Activated CD4-positive, alpha-beta T cell treated with anti-CD3 and anti-CD28 coated beads, Interleukin-2, amount 10 ng/mL, durations not matched to agents 7 days and 5 days (primary cell): Measurements from ENCODE around the gene OR13J1. TPM values are rescaled to one million over a fixed set of nuclear protein-coding genes. Genes with fewer than 3 reads are reported as not detected.

Source experiments
- CTCF ChIA-PET: fragments of 350-600 bp; sonication (Branson Sonifier 250); formaldehyde crosslinking; loops from one replicate; lab custom pipeline; 2021; ENCODE audit warnings: antibody characterized with exemption; lab: Charles Lee
- POLR2A ChIA-PET: fragments of 350-600 bp; sonication (Branson Sonifier 250); formaldehyde crosslinking; loops from one replicate; lab custom pipeline; 2021; ENCODE audit warnings: antibody characterized with exemption; lab: Charles Lee
- DNase-seq: peaks from one replicate; pipeline ENCODE4 v3.0.0-alpha.2; 2020
- H3K27ac Mint-ChIP-seq: one replicate; pipeline ENCODE4 v1.8.0; 2021; ENCODE audit warnings: mild to moderate bottlenecking, moderate library complexity, mixed read lengths
- H3K27me3 Mint-ChIP-seq: one replicate; pipeline ENCODE4 v1.8.0; 2021; ENCODE audit warnings: mixed read lengths
- H3K36me3 Mint-ChIP-seq: one replicate; pipeline ENCODE4 v1.8.0; 2021; ENCODE audit warnings: low read depth, mixed read lengths
- H3K4me1 Mint-ChIP-seq: one replicate; pipeline ENCODE4 v1.8.0; 2021; ENCODE audit warnings: mixed read lengths
- H3K4me3 Mint-ChIP-seq: one replicate; pipeline ENCODE4 v1.8.0; 2021; ENCODE audit warnings: mild to moderate bottlenecking, moderate library complexity, mixed read lengths
- H3K9me3 Mint-ChIP-seq: one replicate; pipeline ENCODE4 v1.8.0; 2021; ENCODE audit warnings: mixed read lengths
- total RNA-seq, 2 experiments: library from RNA; stranded (reverse); gene quantifications; one replicate each; pipeline ENCODE4 v1.2.3, GENCODE V29; 2021

Gene OR13J1
- total RNA-seq, 2 experiments from 2014 or later = not detected

- Mint-ChIP-seq H3K36me3 (no peaks in the 10 kb centered on the region), H3K27me3 (peaks cover 9% of the 10 kb centered on the region), H3K27ac (no peak overlapping the region), H3K4me3 (no peak overlapping the region), H3K4me1 (no peaks in the 10 kb centered on the region), H3K9me3 (no peaks in the 10 kb centered on the region)
- no peak for DNase-seq
- ChIA-PET POLR2A (no interaction called here), CTCF (interaction anchor here (1.0 kb wide), 1 partner anchor 10 kb away, joined by 3 read pairs; no protein-coding TSS in a partner anchor)
These were observed 5.4 kb downstream of the OR13J1 start for GRCh38 chr9:35864695-35865255.

DNA sequence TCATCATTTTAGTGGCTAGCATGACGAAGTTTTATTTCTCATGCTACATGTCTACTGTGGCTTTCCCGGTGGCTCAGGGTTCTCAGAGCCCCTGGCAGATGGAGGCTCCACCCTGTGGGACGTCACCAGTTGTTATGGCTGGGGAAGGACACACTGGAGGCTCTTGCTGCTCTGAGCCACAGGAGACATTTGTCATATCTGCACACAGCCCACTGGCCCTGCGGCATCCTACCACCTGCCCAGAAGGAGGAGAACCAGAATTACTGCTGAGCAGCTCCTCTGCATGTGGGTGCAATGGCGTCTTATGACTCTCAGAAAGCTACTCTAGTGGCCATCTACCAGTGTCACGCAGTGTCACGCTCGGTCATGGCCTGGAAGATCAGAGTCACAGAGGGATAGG lies 6.6 kb downstream of the OR13J1 start:
- H3K36me3 Mint-ChIP-seq = no peaks in the 10 kb centered on the region
- ChIA-PET CTCF (interaction anchor here (1.0 to 1.1 kb wide), 2 partner anchors 9 to 73 kb away, joined by 3 read pairs; no protein-coding TSS in a partner anchor), POLR2A (no interaction called here)
- H3K27me3 Mint-ChIP-seq = peaks cover 9% of the 10 kb centered on the region
- H3K9me3 Mint-ChIP-seq = no peaks in the 10 kb centered on the region
- no peak for DNase-seq
- peaks cover 2% of the 10 kb centered on the region for H3K4me1 Mint-ChIP-seq
- no peak overlapping the region for H3K4me3 Mint-ChIP-seq
- H3K27ac Mint-ChIP-seq = no peak overlapping the region

DNA sequence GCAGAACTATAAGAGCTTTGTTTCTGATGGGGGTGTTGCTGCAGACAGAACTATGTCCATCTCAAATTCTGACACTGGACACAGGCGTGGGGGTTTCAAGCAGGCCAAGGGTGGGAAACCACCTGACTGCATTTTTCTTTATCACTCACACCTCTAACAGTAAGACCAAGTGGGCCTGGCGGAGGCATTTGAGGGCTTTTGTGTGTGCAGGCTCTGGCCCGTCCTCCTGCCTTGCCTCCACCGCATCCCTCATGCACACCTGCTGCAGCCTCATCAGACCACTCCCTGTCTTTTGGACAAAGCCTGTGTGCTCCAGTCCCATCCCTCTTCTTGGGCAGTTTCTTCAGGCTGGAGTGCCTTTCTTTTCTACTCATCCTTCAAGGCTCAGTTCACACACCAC lies 7.9 kb downstream of the OR13J1 start:
- CTCF ChIA-PET = interaction anchor here (1.1 kb wide), 1 partner anchor 72 kb away, joined by 3 read pairs; no protein-coding TSS in a partner anchor
- no peaks in the 10 kb centered on the region for H3K9me3 Mint-ChIP-seq
- H3K27ac Mint-ChIP-seq = no peak overlapping the region
- H3K4me1 Mint-ChIP-seq = peaks cover 4% of the 10 kb centered on the region
- H3K27me3 Mint-ChIP-seq = peaks cover 9% of the 10 kb centered on the region
- no peaks in the 10 kb centered on the region for H3K36me3 Mint-ChIP-seq
- no peak overlapping the region for H3K4me3 Mint-ChIP-seq
- no peak for DNase-seq
- POLR2A ChIA-PET = no interaction called here

GRCh38 chr9:35861161-35861897 lies 8.9 kb downstream of the OR13J1 start:
- Mint-ChIP-seq H3K27ac (no peak overlapping the region), H3K4me1 (peaks cover 4% of the 10 kb centered on the region), H3K27me3 (peaks cover 9% of the 10 kb centered on the region), H3K4me3 (no peak overlapping the region), H3K36me3 (no peaks in the 10 kb centered on the region), H3K9me3 (no peaks in the 10 kb centered on the region)
- CTCF ChIA-PET = interaction anchor here (0.7 to 0.9 kb wide), 3 partner anchors 21 to 36 kb away, joined by 3 to 5 read pairs (median 3); no protein-coding TSS in a partner anchor
- POLR2A ChIA-PET = no interaction called here
- DNase-seq = no peak

DNA sequence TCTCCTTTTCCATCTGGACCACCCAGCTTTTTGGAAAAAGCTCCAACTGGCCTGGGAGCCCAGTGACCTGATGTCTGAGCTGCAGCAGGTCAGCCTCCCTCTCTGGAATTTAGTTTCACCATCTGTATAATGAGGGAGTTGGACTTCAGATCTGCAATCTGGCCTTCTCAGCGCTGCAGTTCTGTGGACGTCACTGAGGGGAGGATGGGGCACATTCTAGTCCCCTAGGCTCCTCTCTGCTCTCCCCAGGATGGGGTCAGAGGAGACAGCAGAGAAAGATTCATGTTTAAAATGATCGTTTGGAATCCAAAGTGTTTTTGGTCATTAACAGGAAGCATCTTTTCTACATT lies 10.2 kb downstream of the OR13J1 start:
- H3K4me1 Mint-ChIP-seq = peaks cover 4% of the 10 kb centered on the region
- peaks cover 7% of the 10 kb centered on the region for H3K27me3 Mint-ChIP-seq
- no peak overlapping the region for H3K4me3 Mint-ChIP-seq
- ChIA-PET POLR2A (no interaction called here), CTCF (no interaction called here)
- no peak overlapping the region for H3K27ac Mint-ChIP-seq
- no peaks in the 10 kb centered on the region for H3K9me3 Mint-ChIP-seq
- DNase-seq = no peak
- no peaks in the 10 kb centered on the region for H3K36me3 Mint-ChIP-seq

DNA sequence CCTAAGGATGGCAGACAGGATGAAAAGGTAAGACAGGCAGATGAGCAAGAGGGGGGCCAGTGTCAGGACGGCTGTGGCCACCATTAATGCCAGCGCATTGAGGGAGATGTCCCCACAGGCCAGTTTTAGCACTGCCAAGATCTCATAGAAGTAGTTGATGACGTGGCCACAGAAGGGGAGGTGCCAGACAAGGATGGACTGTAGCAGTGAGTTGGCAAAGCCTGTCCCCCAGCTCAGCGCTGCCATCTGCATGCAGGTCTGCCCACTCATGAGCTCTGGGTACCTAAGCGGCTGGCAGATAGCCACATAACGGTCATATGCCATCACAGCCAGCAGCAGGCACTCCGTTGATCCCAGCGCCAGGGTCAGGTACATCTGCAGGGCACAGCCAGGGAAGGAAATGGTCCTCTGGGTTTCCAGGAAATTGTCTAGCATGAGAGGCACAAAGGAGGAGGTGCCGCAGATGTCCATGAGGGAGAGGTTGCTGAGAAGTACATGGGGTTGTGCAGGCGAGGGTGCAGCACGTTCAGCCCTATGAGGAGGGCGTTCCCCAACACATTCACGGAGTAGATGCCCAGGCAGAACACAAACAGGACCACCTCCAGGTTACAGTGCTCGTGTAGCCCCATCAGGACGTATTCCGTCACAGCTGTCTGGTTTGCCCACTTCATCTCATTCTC lies 10.8 kb downstream of the OR13J1 start:
- Mint-ChIP-seq H3K9me3 (no peaks in the 10 kb centered on the region), H3K36me3 (no peaks in the 10 kb centered on the region), H3K4me3 (no peak overlapping the region), H3K4me1 (peaks cover 4% of the 10 kb centered on the region), H3K27me3 (peaks cover 7% of the 10 kb centered on the region), H3K27ac (no peak overlapping the region)
- ChIA-PET POLR2A (no interaction called here), CTCF (interaction anchor here (0.6 kb wide), 1 partner anchor 88 kb away, joined by 4 read pairs; no protein-coding TSS in a partner anchor)
- DNase-seq = no peak

DNA sequence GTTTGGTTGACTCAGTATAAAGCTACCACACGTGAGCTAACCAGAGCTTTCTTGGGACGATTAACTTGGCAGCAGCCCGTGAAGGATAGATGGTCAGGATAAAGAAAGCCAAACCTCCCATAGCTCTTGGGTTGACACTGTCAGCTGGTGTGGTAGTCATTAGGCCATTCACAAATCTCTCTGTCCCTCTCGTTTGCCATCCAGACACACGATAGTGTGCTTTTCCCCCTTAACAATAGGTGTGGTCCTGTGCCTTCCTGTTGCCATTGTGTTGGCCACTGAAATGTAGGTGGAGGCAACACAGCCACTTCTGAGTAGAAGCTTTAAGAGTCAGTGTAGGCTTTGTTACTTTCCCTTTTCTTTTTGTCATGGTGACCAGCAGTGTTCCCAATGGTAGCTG lies 11.7 kb downstream of the OR13J1 start:
- ChIA-PET CTCF (interaction anchor here (1.1 to 1.9 kb wide), 2 partner anchors 10 to 20 kb away, joined by 4 read pairs; no protein-coding TSS in a partner anchor), POLR2A (no interaction called here)
- H3K4me1 Mint-ChIP-seq = peaks cover 4% of the 10 kb centered on the region
- H3K4me3 Mint-ChIP-seq = no peak overlapping the region
- no peak for DNase-seq
- peaks cover 7% of the 10 kb centered on the region for H3K27me3 Mint-ChIP-seq
- no peaks in the 10 kb centered on the region for H3K9me3 Mint-ChIP-seq
- H3K27ac Mint-ChIP-seq = no peak overlapping the region
- H3K36me3 Mint-ChIP-seq = no peaks in the 10 kb centered on the region

DNA sequence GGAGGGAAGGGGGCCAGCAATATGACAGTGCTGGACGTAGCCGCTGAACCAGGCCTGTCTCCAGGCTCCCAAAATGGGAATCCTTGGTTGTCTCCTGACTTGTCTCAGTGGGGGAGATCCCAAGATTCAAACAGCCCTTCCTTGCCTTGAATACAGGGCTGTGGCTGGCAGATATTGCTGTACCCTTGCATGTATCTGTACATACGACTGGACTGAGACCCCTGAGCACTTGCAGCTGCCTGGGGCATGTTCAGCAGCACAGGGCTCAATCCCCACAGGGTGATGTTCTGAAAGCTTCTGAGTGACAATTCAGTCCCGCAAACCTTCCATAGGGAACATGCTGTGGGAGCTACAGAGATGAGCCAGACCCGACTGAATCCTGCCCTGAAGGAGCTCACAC lies 13.3 kb downstream of the OR13J1 start:
- ChIA-PET CTCF (interaction anchor here (1.1 to 1.9 kb wide), 6 partner anchors 8 to 128 kb away, joined by 3 to 7 read pairs (median 4); no protein-coding TSS in a partner anchor), POLR2A (no interaction called here)
- DNase-seq = peak; percentile 2
- Mint-ChIP-seq H3K27ac (no peak overlapping the region), H3K27me3 (peaks cover 7% of the 10 kb centered on the region), H3K9me3 (no peaks in the 10 kb centered on the region), H3K36me3 (no peaks in the 10 kb centered on the region), H3K4me3 (no peak overlapping the region), H3K4me1 (peaks cover 4% of the 10 kb centered on the region)

DNA sequence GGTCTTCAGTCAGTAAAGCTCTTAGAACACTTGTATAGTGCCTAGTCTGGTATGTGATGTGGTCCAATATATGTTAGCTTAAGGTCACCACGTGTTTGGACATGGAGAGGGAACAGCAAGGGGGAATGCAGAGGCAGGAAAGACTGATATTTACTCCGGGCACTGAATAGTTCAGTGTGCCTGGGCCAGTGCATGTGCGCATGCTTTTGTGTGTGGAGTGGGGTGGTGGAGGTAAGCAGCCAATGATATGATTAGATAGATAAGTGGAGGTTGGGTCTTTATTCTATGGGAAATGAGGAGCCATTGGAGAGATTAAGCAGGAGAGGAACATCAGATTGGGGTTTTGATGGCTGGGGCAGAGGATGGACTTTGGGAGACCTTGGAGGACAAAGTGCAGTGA lies 14.0 kb downstream of the OR13J1 start:
- Mint-ChIP-seq H3K4me3 (no peak overlapping the region), H3K27ac (no peak overlapping the region), H3K4me1 (peaks cover 4% of the 10 kb centered on the region), H3K36me3 (no peaks in the 10 kb centered on the region), H3K9me3 (no peaks in the 10 kb centered on the region), H3K27me3 (peaks cover 3% of the 10 kb centered on the region)
- ChIA-PET POLR2A (no interaction called here), CTCF (interaction anchor here (1.2 to 1.9 kb wide), 4 partner anchors 9 to 128 kb away, joined by 4 to 7 read pairs (median 5); no protein-coding TSS in a partner anchor)
- DNase-seq = peak; percentile 1

DNA sequence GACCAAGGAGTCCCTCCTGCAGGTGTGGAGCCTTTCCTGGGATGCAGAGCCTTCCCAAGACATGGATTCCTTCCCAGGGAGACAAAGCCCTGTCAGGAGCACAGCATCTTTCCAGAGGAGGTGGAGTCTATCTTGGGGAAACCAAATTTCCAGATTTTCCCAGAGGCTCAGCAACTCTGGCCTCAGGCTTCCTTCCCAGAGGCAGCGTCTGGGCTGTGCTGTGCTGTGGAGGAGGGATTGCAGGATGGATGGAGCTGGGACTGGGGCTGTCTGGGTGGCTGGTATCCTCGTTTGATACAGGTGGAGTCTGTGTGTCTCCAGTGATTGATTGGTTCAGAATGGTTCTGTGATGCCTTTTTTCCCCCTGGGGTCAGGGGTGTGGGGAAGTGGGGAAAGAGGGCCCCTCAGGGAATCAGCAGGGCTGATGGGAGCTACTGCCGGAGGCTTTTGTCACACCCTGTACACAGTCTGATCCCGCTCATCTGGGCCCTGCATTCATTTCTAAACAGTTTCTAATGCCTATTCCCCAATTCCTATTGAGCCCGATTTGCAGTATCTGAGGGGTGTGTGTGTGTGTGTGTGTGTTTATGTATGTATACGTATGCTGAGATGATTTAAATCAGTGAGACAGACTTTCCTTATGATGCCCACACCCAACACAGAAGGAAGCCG lies 16.0 kb downstream of the OR13J1 start:
- CTCF ChIA-PET = interaction anchor here (0.8 to 1.4 kb wide), 2 partner anchors 10 to 12 kb away, joined by 3 to 4 read pairs; no protein-coding TSS in a partner anchor
- POLR2A ChIA-PET = no interaction called here

GRCh38 chr9:35852876-35853865 lies 17.0 kb downstream of the OR13J1 start:
- CTCF ChIA-PET = no interaction called here
- Mint-ChIP-seq H3K27me3 (no peaks in the 10 kb centered on the region), H3K9me3 (no peaks in the 10 kb centered on the region), H3K27ac (no peak overlapping the region), H3K4me3 (no peak overlapping the region), H3K4me1 (no peaks in the 10 kb centered on the region), H3K36me3 (no peaks in the 10 kb centered on the region)
- POLR2A ChIA-PET = no interaction called here
- no peak for DNase-seq

More for the DNA sequence above, 16.0 kb downstream of the OR13J1 start:
- no peak overlapping the region for H3K4me3 Mint-ChIP-seq
- H3K27ac Mint-ChIP-seq = no peak overlapping the region
- DNase-seq = no peak
- H3K27me3 Mint-ChIP-seq = no peaks in the 10 kb centered on the region
- H3K9me3 Mint-ChIP-seq = no peaks in the 10 kb centered on the region
- H3K4me1 Mint-ChIP-seq = peaks cover 4% of the 10 kb centered on the region
- H3K36me3 Mint-ChIP-seq = no peaks in the 10 kb centered on the region
